Measurements from ENCODE around the gene HOXB9. TPM values are rescaled to one million over a fixed set of nuclear protein-coding genes. Genes with fewer than 3 reads are reported as not detected.
A peak's percentile ranks its signal among the peaks of the same experiment; 100 is the strongest.

HOXB9 gene
- total RNA-seq, 1 experiment from 2014 or later = 0.24 TPM

- TF ChIP-seq ZNF532 (CRISPR knock-in tag; IDR thresholded peaks at IDR 0.05; ENCODE audit: borderline replicate concordance) (no peak), RORB (CRISPR knock-in tag; IDR thresholded peaks at IDR 0.05) (no peak), NR2C2 (CRISPR knock-in tag; IDR thresholded peaks at IDR 0.05) (no peak), CTCF (IDR thresholded peaks at IDR 0.05) (peak; percentile 90), JUN (CRISPR knock-in tag; IDR thresholded peaks at IDR 0.05) (no peak), NFYB (CRISPR knock-in tag; conservative IDR thresholded peaks at IDR 0.05; ENCODE audit: low read depth) (no peak), ZNF416 (CRISPR knock-in tag; IDR thresholded peaks at IDR 0.05) (no peak), SMAD4 (CRISPR knock-in tag; IDR thresholded peaks at IDR 0.05) (no peak), IRF2 (CRISPR knock-in tag; IDR thresholded peaks at IDR 0.05; ENCODE audit: borderline replicate concordance, low read depth) (no peak), ZBTB21 (CRISPR knock-in tag; IDR thresholded peaks at IDR 0.05; ENCODE audit: borderline replicate concordance) (no peak), TP53 (CRISPR knock-in tag; IDR thresholded peaks at IDR 0.05) (no peak), ZNF423 (CRISPR knock-in tag; IDR thresholded peaks at IDR 0.05) (peak; percentile 72), ZNF396 (CRISPR knock-in tag; IDR thresholded peaks at IDR 0.05; ENCODE audit: borderline replicate concordance) (no peak), EMX1 (CRISPR knock-in tag; IDR thresholded peaks at IDR 0.05) (no peak)
- TF ChIP-seq, protein P1, sequence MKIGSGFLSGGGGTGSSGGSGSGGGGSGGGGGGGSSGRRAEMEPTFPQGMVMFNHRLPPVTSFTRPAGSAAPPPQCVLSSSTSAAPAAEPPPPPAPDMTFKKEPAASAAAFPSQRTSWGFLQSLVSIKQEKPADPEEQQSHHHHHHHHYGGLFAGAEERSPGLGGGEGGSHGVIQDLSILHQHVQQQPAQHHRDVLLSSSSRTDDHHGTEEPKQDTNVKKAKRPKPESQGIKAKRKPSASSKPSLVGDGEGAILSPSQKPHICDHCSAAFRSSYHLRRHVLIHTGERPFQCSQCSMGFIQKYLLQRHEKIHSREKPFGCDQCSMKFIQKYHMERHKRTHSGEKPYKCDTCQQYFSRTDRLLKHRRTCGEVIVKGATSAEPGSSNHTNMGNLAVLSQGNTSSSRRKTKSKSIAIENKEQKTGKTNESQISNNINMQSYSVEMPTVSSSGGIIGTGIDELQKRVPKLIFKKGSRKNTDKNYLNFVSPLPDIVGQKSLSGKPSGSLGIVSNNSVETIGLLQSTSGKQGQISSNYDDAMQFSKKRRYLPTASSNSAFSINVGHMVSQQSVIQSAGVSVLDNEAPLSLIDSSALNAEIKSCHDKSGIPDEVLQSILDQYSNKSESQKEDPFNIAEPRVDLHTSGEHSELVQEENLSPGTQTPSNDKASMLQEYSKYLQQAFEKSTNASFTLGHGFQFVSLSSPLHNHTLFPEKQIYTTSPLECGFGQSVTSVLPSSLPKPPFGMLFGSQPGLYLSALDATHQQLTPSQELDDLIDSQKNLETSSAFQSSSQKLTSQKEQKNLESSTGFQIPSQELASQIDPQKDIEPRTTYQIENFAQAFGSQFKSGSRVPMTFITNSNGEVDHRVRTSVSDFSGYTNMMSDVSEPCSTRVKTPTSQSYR (CRISPR knock-in tag; IDR thresholded peaks at IDR 0.05) = no peak
- TF ChIP-seq, protein P2, sequence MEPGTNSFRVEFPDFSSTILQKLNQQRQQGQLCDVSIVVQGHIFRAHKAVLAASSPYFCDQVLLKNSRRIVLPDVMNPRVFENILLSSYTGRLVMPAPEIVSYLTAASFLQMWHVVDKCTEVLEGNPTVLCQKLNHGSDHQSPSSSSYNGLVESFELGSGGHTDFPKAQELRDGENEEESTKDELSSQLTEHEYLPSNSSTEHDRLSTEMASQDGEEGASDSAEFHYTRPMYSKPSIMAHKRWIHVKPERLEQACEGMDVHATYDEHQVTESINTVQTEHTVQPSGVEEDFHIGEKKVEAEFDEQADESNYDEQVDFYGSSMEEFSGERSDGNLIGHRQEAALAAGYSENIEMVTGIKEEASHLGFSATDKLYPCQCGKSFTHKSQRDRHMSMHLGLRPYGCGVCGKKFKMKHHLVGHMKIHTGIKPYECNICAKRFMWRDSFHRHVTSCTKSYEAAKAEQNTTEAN (CRISPR knock-in tag; IDR thresholded peaks at IDR 0.05) = no peak
- TF ChIP-seq, protein P3, sequence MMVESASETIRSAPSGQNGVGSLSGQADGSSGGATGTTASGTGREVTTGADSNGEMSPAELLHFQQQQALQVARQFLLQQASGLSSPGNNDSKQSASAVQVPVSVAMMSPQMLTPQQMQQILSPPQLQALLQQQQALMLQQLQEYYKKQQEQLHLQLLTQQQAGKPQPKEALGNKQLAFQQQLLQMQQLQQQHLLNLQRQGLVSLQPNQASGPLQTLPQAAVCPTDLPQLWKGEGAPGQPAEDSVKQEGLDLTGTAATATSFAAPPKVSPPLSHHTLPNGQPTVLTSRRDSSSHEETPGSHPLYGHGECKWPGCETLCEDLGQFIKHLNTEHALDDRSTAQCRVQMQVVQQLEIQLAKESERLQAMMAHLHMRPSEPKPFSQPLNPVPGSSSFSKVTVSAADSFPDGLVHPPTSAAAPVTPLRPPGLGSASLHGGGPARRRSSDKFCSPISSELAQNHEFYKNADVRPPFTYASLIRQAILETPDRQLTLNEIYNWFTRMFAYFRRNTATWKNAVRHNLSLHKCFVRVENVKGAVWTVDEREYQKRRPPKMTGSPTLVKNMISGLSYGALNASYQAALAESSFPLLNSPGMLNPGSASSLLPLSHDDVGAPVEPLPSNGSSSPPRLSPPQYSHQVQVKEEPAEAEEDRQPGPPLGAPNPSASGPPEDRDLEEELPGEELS (CRISPR knock-in tag; IDR thresholded peaks at IDR 0.05) = no peak
- TF ChIP-seq, protein P4, sequence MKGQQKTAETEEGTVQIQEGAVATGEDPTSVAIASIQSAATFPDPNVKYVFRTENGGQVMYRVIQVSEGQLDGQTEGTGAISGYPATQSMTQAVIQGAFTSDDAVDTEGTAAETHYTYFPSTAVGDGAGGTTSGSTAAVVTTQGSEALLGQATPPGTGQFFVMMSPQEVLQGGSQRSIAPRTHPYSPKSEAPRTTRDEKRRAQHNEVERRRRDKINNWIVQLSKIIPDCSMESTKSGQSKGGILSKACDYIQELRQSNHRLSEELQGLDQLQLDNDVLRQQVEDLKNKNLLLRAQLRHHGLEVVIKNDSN (CRISPR knock-in tag; IDR thresholded peaks at IDR 0.05) = no peak
These were observed 32.2 kb downstream of the HOXB9 start (continued) for GRCh38 chr17:48593840-48594537.

Data from WTC11 (cell line).